B cell (primary cell): Measurements from ENCODE around the gene EFEMP1. TPM values are rescaled to one million over a fixed set of nuclear protein-coding genes. Genes with fewer than 3 reads are reported as not detected.

Experiments used
- ATAC-seq: fragments of 200-7000 bp; cut with Tn5 transposase; one replicate; pipeline ENCODE4 v1.10.0; 2021; ENCODE audit warnings: low read depth, mild to moderate bottlenecking, moderate number of reproducible peaks, moderate library complexity
- CTCF ChIA-PET: fragments of 350-600 bp; sonication (Branson Sonifier 250); formaldehyde crosslinking; loops from one replicate; lab custom pipeline; 2021; ENCODE audit warnings: antibody characterized with exemption, inconsistent platforms; lab: Charles Lee
- POLR2A ChIA-PET: fragments of 350-600 bp; sonication (Branson Sonifier 250); formaldehyde crosslinking; loops from one replicate; lab custom pipeline; 2021; ENCODE audit warnings: antibody characterized with exemption; lab: Charles Lee
- DNase-seq: peaks from one replicate; pipeline ENCODE4 v3.0.0; 2013
- H2AFZ ChIP-seq: 2 replicates; pipeline ENCODE4 v1.6.1; 2012; ENCODE audit warnings: mild to moderate bottlenecking, low read depth, low read length; ENCODE audit not compliant: insufficient read depth, poor library complexity, severe bottlenecking
- H3K27ac ChIP-seq, 2 donors: 1 replicate in 1 of 2; 2 replicates in 1 of 2; pipeline ENCODE4 v1.5.1; 2012 to 2013; ENCODE audit warnings: low read length in 2 of 2, mild to moderate bottlenecking in 2 of 2, moderate library complexity in 1 of 2
- H3K27me3 ChIP-seq, 4 experiments: fragments of 200-600 bp in 1 of 4; sonication (generic) in 1 of 4; replicated peaks in 1 of 4; 1 replicate in 2 of 4; 2 replicates in 2 of 4; pipeline versions ENCODE4 v1.6.1 to v1.7.0; 2013 to 2016; ENCODE audit warnings: low read length in 3 of 4, mild to moderate bottlenecking in 2 of 4, mixed read lengths in 1 of 4, moderate library complexity in 1 of 4; ENCODE audit not compliant: insufficient read depth in 4 of 4, control insufficient read depth in 3 of 4; ENCODE audit errors: control extremely low read depth in 1 of 4
- H3K36me3 ChIP-seq, 2 experiments: replicated peaks in 1 of 2; 1 replicate in 1 of 2; 2 replicates in 1 of 2; pipeline versions ENCODE4 v1.6.1 to v1.7.1; 2013; ENCODE audit warnings: low read length in 1 of 2; ENCODE audit not compliant: insufficient read depth in 2 of 2, control insufficient read depth in 1 of 2; ENCODE audit errors: control extremely low read depth in 1 of 2, extremely low read depth in 1 of 2
- H3K4me1 ChIP-seq, 2 donors: fragments of 200-600 bp in 1 of 2; sonication (generic) in 1 of 2; 1 replicate in 1 of 2; 2 replicates in 1 of 2; pipeline versions ENCODE4 v1.5.1 to v1.6.1; 2013 to 2017; ENCODE audit warnings: low read length in 2 of 2; ENCODE audit not compliant: control insufficient read depth in 2 of 2, insufficient read depth in 2 of 2
- H3K4me2 ChIP-seq: replicated peaks from 2 replicates; pipeline ENCODE3; 2012; ENCODE audit warnings: mild to moderate bottlenecking, low read depth, low read length; ENCODE audit not compliant: poor library complexity, severe bottlenecking
- H3K4me3 ChIP-seq, 5 experiments: fragments of 200-600 bp in 1 of 5; sonication (generic) in 1 of 5; 1 replicate in 3 of 5; 2 replicates in 2 of 5; pipeline versions ENCODE4 v1.5.1 to v1.7.0; 2011 to 2016; ENCODE audit warnings: low read length in 4 of 5, mild to moderate bottlenecking in 4 of 5, low read depth in 2 of 5, control low read depth in 1 of 5, moderate library complexity in 1 of 5; ENCODE audit not compliant: insufficient read depth in 1 of 5; ENCODE audit errors: control extremely low read depth in 1 of 5, extremely low read depth in 1 of 5
- H3K79me2 ChIP-seq: fragments of 200-600 bp; sonication (generic); one replicate; pipeline ENCODE4 v1.6.0; 2016; ENCODE audit warnings: low read length; ENCODE audit not compliant: control insufficient read depth, insufficient read depth
- H3K9ac ChIP-seq: fragments of 200-600 bp; sonication (generic); 2 replicates; pipeline ENCODE4 v1.6.1; 2017; ENCODE audit warnings: mild to moderate bottlenecking, low read length, moderate library complexity
- H3K9me3 ChIP-seq, 3 donors: one replicate each; pipeline versions ENCODE4 v1.6.1 to v1.7.1; 2013; ENCODE audit warnings: low read length in 2 of 3; ENCODE audit not compliant: control insufficient read depth in 2 of 3, insufficient read depth in 1 of 3; ENCODE audit errors: control extremely low read depth in 1 of 3
- H4K20me1 ChIP-seq: 2 replicates; pipeline ENCODE4 v1.6.0; 2012; ENCODE audit warnings: mild to moderate bottlenecking, low read length; ENCODE audit not compliant: insufficient read depth, control insufficient read depth, poor library complexity, severe bottlenecking
- H3K27ac Mint-ChIP-seq: one replicate; pipeline ENCODE4 v1.8.0; 2021; ENCODE audit warnings: mixed read lengths
- H3K27me3 Mint-ChIP-seq: one replicate; pipeline ENCODE4 v1.8.0; 2021; ENCODE audit warnings: mixed read lengths
- H3K4me1 Mint-ChIP-seq: one replicate; pipeline ENCODE4 v1.8.0; 2021; ENCODE audit warnings: mixed read lengths
- H3K4me3 Mint-ChIP-seq: one replicate; pipeline ENCODE4 v1.8.0; 2021; ENCODE audit warnings: mixed read lengths
- H3K9me3 Mint-ChIP-seq: one replicate; pipeline ENCODE4 v1.8.0; 2022; ENCODE audit warnings: mixed read lengths; ENCODE audit not compliant: insufficient read depth
- CTCF ChIP-seq: fragments of 200-600 bp; IDR thresholded peaks from one replicate; pipeline ENCODE4 v1.8.0; 2022; ENCODE audit warnings: antibody characterized with exemption, mild to moderate bottlenecking
- EZH2 ChIP-seq: IDR thresholded peaks from 2 replicates; pipeline ENCODE4 v1.6.1; 2012; ENCODE audit warnings: borderline replicate concordance, low read depth, mild to moderate bottlenecking, moderate library complexity, low read length; ENCODE audit not compliant: insufficient read depth, poor library complexity, severe bottlenecking
- WGBS: methylation state at CpG from one replicate; pipeline ENCODE4 v1.1.5; 2013; ENCODE audit warnings: missing lambda C conversion rate; ENCODE audit not compliant: insufficient coverage; 5-methylcytosine and 5-hydroxymethylcytosine counted together
- intact Hi-C: fragments of 100-400 bp; cut with micrococcal nuclease; formaldehyde crosslinking; loops from one replicate; pipeline ENCODE4 v1.10.0; 2022
- polyA plus RNA-seq: library from polyadenylated mRNA; depleted of rRNA; stranded (reverse); fragments of >200 nt; gene quantifications from 2 replicates; pipeline ENCODE4 v1.2.3, GENCODE V29; 2012
- total RNA-seq, 2 donors: library from RNA; stranded (reverse); fragments of 120-200 nt in 1 of 2; gene quantifications; 1 replicate in 1 of 2; 2 replicates in 1 of 2; pipeline versions ENCODE4 v1.2.3 to v1.2.4, GENCODE V29; 2013 to 2022

The EFEMP1 gene
- total and polyA plus RNA-seq, 2 donors (not counting 1 experiment from before 2014, with no cell fraction given), result not detected

- H3K27ac ChIP-seq, result no peak overlapping the region
- WGBS, result 95% methylated on average over 3 of the region's 3 CpGs
- H3K4me2 ChIP-seq, result no peak overlapping the region
- no peaks in the 10 kb centered on the region for H3K9me3 ChIP-seq
- no peaks in the 10 kb centered on the region for H3K36me3 ChIP-seq
- H3K27me3 ChIP-seq, result peaks cover 0 to 22% (median 16%) of the 10 kb centered on the region in 4 experiments
- ChIA-PET CTCF (no interaction called here), POLR2A (no interaction called here)
- H4K20me1 ChIP-seq, result no peaks in the 10 kb centered on the region
- no peak for DNase-seq
- H2AFZ ChIP-seq, result no peak overlapping the region
- Mint-ChIP-seq H3K4me3 (no peak overlapping the region), H3K27me3 (peaks cover 38% of the 10 kb centered on the region), H3K4me1 (peaks cover 2% of the 10 kb centered on the region), H3K9me3 (no peaks in the 10 kb centered on the region), H3K27ac (no peak overlapping the region)
- TF ChIP-seq CTCF (no peak), EZH2 (no peak)
- intact Hi-C loops, result no loop called here
- peaks cover 0 to 7% of the 10 kb centered on the region in 2 donors for H3K4me1 ChIP-seq
- H3K79me2 ChIP-seq, result no peaks in the 10 kb centered on the region
- H3K9ac ChIP-seq, result no peak overlapping the region
- no peak for ATAC-seq
- no peak overlapping the region for H3K4me3 ChIP-seq
Observed at GRCh38 chr2:55919574-55919973, 4.0 kb downstream of the EFEMP1 start.

- DNase-seq, result no peak
- Mint-ChIP-seq H3K27ac (no peak overlapping the region), H3K4me1 (peaks cover 2% of the 10 kb centered on the region), H3K9me3 (no peaks in the 10 kb centered on the region), H3K27me3 (peaks cover 32% of the 10 kb centered on the region), H3K4me3 (no peak overlapping the region)
- no peak overlapping the region for H3K4me3 ChIP-seq
- no peak overlapping the region for H3K4me2 ChIP-seq
- intact Hi-C loops, result no loop called here
- H3K36me3 ChIP-seq, result no peaks in the 10 kb centered on the region
- whole genome bisulfite sequencing, result 92% methylated on average over 1 of the region's 1 CpG
- H4K20me1 ChIP-seq, result no peaks in the 10 kb centered on the region
- H3K4me1 ChIP-seq, result peaks cover 0 to 7% of the 10 kb centered on the region in 2 donors
- no peak overlapping the region for H2AFZ ChIP-seq
- H3K9ac ChIP-seq, result no peak overlapping the region
- peaks cover 0 to 21% (median 12%) of the 10 kb centered on the region in 4 experiments for H3K27me3 ChIP-seq
- ATAC-seq, result no peak
- CTCF ChIA-PET, result no interaction called here
- POLR2A ChIA-PET, result no interaction called here
- H3K9me3 ChIP-seq, result no peaks in the 10 kb centered on the region
- TF ChIP-seq CTCF, result no peak
- no peak for TF ChIP-seq EZH2
- no peaks in the 10 kb centered on the region for H3K79me2 ChIP-seq
- H3K27ac ChIP-seq, result no peak overlapping the region
Observed at GRCh38 chr2:55918856-55919255, 4.7 kb downstream of the EFEMP1 start.
